ENCODE measurements around the gene CFAP46.

DNA sequence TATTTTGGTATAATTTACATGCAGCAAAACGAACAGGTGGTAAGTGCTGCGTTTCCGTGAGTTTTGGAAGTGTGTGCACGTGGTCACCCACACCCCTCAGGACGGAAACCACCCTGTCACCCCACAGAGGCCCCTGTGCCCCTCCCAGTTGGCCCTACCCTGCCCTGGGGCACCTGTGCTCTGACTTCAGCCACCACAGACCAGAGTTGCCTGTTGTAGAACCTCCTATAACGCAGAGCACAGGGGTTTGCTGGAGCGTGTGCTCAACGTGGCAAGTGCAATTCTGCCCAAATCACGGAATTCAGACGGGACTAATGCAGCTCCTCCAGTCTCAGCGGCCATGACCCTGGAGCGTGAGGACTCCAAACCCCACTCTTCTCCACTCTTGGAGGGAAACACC is 9.6 kb upstream of the CFAP46 start:
- TF ChIP-seq POLR2A (IDR thresholded peaks at IDR 0.05), result no peak
- TF ChIP-seq, protein P1, sequence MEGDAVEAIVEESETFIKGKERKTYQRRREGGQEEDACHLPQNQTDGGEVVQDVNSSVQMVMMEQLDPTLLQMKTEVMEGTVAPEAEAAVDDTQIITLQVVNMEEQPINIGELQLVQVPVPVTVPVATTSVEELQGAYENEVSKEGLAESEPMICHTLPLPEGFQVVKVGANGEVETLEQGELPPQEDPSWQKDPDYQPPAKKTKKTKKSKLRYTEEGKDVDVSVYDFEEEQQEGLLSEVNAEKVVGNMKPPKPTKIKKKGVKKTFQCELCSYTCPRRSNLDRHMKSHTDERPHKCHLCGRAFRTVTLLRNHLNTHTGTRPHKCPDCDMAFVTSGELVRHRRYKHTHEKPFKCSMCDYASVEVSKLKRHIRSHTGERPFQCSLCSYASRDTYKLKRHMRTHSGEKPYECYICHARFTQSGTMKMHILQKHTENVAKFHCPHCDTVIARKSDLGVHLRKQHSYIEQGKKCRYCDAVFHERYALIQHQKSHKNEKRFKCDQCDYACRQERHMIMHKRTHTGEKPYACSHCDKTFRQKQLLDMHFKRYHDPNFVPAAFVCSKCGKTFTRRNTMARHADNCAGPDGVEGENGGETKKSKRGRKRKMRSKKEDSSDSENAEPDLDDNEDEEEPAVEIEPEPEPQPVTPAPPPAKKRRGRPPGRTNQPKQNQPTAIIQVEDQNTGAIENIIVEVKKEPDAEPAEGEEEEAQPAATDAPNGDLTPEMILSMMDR (IDR thresholded peaks at IDR 0.05), result no peak

All from Peyer's patch (tissue), 4 donors.